Measurements from ENCODE around the gene PSMG1. TPM values are rescaled to one million over a fixed set of nuclear protein-coding genes. Genes with fewer than 3 reads are reported as not detected.

The PSMG1 gene
- total RNA-seq, 2 experiments from 2014 or later, result 121 TPM

GRCh38 chr21:39132248-39132647, 51.0 kb downstream of the PSMG1 start:
- ChIA-PET CTCF (interaction anchor here (1.2 kb wide), 1 partner anchor 398 kb away, joined by 3 read pairs; no protein-coding TSS in a partner anchor), POLR2A (no interaction called here)

- POLR2A ChIA-PET, result no interaction called here
- CTCF ChIA-PET, result interaction anchor here (1.2 kb wide), 1 partner anchor 397 kb away, joined by 3 read pairs; no protein-coding TSS in a partner anchor
Observed at GRCh38 chr21:39131791-39132190, 51.5 kb downstream of the PSMG1 start.

- CTCF ChIA-PET, result interaction anchor here (0.7 kb wide), 1 partner anchor 69 kb away, joined by 3 read pairs; no protein-coding TSS in a partner anchor
- POLR2A ChIA-PET, result no interaction called here
Observed at GRCh38 chr21:39127506-39127905, 55.7 kb downstream of the PSMG1 start.

GRCh38 chr21:39126486-39126806, 56.8 kb downstream of the PSMG1 start:
- ChIA-PET CTCF (no interaction called here), POLR2A (no interaction called here)

GRCh38 chr21:39125752-39126485, 57.3 kb downstream of the PSMG1 start:
- ChIA-PET CTCF (no interaction called here), POLR2A (no interaction called here)

Other genes starting within 250 kb of the PSMG1 start
- 10 to 100 TPM; 19.7 to 21.2 TPM for gene BRWD1, start 130.2 kb upstream of the PSMG1 start, total RNA-seq
- gene HMGN1, start 165.6 kb upstream of the PSMG1 start, total RNA-seq, result 100 to 1,000 TPM; 408 to 412 TPM